Measurements from ENCODE around the gene LRRC17. TPM values are rescaled to one million over a fixed set of nuclear protein-coding genes. Genes with fewer than 3 reads are reported as not detected.
"Not testable (repeated sequence)": the region's sequence is repeated elsewhere in the genome, so short reads cannot be mapped to it uniquely, and the experiment has no call there.

The LRRC17 gene
- total RNA-seq, 1 experiment from 2014 or later = 0.37 TPM

GRCh38 chr7:102892631-102893278 lies 20.0 kb upstream of the LRRC17 start:
- DNase-seq (ENCODE audit: low read depth, low spot score) = no peak
- in situ Hi-C loops (cut with HindIII; ENCODE audit: low pct_unique_long_range_greater_than_20kb, low sequenced_read_pairs) = no loop called here

- in situ Hi-C loops (cut with HindIII; ENCODE audit: low pct_unique_long_range_greater_than_20kb, low sequenced_read_pairs) = no loop called here
- DNase-seq (ENCODE audit: low read depth, low spot score) = peak; percentile 30
Observed at GRCh38 chr7:102895602-102896001, 17.2 kb upstream of the LRRC17 start.

DNA sequence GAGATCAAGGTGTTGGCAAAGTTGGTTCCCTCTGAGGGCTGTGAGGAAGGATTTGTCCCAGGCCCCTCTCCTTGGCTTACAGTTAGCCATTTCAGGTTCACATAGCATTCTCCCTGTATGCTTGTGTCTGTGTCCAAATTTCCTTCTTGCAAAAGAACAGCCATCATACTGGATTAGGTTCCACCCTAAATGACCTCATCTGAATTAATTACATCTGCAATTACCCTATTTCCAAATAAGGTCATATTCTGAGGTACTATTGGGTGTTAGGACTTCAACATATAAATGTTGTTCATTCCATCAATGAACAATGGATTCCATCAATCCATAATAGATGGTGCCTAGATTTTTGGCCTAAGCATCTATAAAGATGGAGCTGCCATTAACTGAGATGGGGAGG lies 16.2 kb upstream of the LRRC17 start:
- in situ Hi-C loops (cut with HindIII; ENCODE audit: low pct_unique_long_range_greater_than_20kb, low sequenced_read_pairs) = no loop called here
- no peak for DNase-seq (ENCODE audit: low read depth, low spot score)

DNA sequence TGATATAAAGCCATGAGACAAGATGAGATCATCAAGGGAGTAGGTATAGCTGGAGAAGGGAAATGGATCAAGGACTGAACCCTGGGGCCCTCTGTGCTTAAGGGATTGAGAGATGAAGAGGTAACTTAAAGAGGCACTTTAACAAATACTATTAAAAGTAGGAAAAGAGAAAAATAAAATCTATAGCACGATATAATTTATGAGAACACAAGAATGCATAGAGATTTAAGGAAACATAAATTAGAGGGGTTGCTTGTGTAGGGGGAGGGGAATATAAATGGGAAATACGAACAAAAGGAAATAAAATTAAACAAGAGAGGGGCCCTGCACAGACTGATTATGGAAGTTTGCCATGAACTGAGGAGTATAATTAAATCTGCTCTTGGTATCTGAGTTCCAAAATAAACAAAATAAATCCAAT lies 15.6 kb upstream of the LRRC17 start:
- in situ Hi-C loops (cut with HindIII; ENCODE audit: low pct_unique_long_range_greater_than_20kb, low sequenced_read_pairs) = no loop called here
- DNase-seq (ENCODE audit: low read depth, low spot score) = no peak

DNA sequence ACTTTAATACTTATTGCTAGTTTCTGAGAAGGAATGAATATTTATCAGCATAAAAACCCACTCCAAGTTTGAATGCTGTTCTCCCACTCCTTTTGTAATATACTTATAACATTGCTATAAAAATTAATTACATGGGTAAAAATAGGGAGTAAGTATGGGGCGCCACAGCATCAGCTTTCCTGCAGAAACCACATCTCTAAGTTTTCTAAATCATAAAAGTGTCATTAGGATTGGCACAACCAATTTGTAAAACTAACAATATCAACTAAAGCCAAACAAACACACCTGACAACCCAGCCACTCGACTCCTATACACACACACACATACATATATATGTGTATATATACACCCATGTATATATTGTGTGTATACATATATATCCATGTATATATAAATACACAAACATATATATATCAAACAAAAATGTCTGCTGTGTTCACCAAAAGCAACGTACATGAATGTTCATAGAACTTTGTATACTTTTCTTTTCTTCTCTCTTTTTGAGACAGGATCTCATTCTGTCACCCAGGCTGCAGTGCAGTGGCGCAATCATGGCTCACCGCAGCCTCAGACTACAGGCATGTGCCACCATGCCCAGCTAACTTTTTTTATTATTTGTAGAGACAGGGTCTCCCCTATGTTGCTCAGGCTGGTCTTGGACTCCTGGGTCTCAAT lies 14.8 kb upstream of the LRRC17 start:
- in situ Hi-C loops (cut with HindIII; ENCODE audit: low pct_unique_long_range_greater_than_20kb, low sequenced_read_pairs) = no loop called here
- DNase-seq (ENCODE audit: low read depth, low spot score) = no peak

- in situ Hi-C loops (cut with HindIII; ENCODE audit: low pct_unique_long_range_greater_than_20kb, low sequenced_read_pairs) = no loop called here
- no peak for DNase-seq (ENCODE audit: low read depth, low spot score)
Observed at GRCh38 chr7:102898532-102898859, 14.3 kb upstream of the LRRC17 start.

DNA sequence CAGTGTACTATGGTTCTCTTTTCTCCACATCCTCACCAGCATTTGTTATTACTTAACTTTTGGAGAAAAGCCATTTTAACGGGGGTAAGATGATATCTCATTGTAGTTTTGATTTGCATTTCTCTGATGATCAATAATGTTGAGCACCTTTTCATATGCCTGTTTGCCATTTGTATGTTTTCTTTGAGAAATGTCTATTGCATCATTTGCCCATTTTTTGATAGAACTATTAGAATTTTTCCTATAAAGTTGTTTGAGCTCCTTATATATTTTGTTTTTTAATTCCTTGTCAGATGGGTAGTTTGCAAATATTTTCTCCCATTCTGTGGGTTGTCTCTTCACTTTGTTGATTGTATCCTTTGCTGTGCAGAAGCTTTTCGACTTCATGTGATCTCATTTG lies 10.7 kb upstream of the LRRC17 start:
- in situ Hi-C loops (cut with HindIII; ENCODE audit: low pct_unique_long_range_greater_than_20kb, low sequenced_read_pairs); DNase-seq (ENCODE audit: low read depth, low spot score): not testable (repeated sequence)

DNA sequence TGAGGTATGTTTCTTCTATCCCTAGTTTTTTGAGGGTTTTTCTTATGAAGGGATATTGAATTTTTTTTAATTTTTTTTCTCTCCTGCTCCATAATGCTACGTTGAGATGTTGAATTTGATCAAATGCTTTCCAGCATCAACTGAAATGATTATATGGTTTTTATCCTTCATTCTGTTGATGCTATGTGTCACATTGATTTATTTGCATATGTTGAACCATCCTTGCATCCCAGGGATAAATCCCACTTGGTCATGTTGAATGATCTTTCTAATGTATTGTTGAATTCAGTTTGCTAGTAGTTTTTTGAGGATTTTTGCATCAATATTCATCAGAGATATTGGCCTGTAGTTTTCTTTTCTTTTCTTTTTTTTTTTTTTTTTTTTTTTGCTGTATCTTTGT lies 9.2 kb upstream of the LRRC17 start:
- DNase-seq (ENCODE audit: low read depth, low spot score); in situ Hi-C loops (cut with HindIII; ENCODE audit: low pct_unique_long_range_greater_than_20kb, low sequenced_read_pairs): not testable (repeated sequence)

DNA sequence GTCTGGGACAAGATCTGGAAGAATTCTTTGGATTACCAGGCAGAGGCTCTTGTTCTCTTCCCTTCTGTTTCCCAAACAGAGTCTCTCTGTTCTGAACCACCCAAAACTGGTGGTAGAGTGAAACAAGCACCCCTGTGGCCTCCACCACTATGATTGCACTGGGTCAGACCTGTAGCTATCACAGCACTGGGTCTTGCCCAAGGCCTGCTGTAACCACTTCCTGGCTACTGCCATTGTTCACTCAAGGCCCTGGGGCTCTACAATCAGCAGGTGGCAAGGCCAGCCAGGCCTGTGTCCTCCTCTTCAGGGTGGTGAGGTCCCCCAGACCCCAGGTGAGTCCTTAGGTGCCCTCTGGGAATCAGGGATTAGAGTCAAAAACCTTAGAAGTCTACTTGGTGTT lies 4.1 kb upstream of the LRRC17 start:
- no peak for DNase-seq (ENCODE audit: low read depth, low spot score)
- in situ Hi-C loops (cut with HindIII; ENCODE audit: low pct_unique_long_range_greater_than_20kb, low sequenced_read_pairs) = no loop called here

DNA sequence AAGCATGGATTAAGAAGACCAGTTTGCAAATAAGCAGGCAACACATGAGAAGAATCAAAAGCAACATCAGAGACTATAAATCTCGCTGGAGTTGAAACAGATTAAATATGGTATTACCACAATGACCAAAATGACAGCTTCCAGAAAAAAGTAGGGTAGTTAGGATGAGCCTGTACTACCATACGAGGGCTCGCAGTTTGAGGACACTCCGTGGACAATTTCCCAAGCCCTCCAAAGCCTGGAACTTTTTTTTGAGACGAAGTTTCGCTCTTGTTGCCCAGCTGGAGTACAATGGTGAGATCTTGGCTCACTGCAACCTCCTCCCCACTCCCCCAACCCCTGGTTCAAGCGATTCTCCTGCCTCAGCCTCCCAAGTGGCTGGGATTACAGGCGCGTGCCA lies 1.0 kb downstream of the LRRC17 start:
- DNase-seq (ENCODE audit: low read depth, low spot score) = no peak
- in situ Hi-C loops (cut with HindIII; ENCODE audit: low pct_unique_long_range_greater_than_20kb, low sequenced_read_pairs) = no loop called here

GRCh38 chr7:102914585-102914984 lies 1.8 kb downstream of the LRRC17 start:
- in situ Hi-C loops (cut with HindIII; ENCODE audit: low pct_unique_long_range_greater_than_20kb, low sequenced_read_pairs) = no loop called here
- DNase-seq (ENCODE audit: low read depth, low spot score) = no peak

- DNase-seq (ENCODE audit: low read depth, low spot score) = no peak
Observed at GRCh38 chr7:102916426-102916825, 3.6 kb downstream of the LRRC17 start.

GRCh38 chr7:102916881-102917280 lies 4.1 kb downstream of the LRRC17 start:
- in situ Hi-C loops (cut with HindIII; ENCODE audit: low pct_unique_long_range_greater_than_20kb, low sequenced_read_pairs) = no loop called here
- no peak for DNase-seq (ENCODE audit: low read depth, low spot score)

More at GRCh38 chr7:102916426-102916825, 3.6 kb downstream of the LRRC17 start:
- in situ Hi-C loops (cut with HindIII; ENCODE audit: low pct_unique_long_range_greater_than_20kb, low sequenced_read_pairs) = no loop called here

GRCh38 chr7:102917436-102918353 lies 4.9 kb downstream of the LRRC17 start:
- DNase-seq (ENCODE audit: low read depth, low spot score) = no peak
- in situ Hi-C loops (cut with HindIII; ENCODE audit: low pct_unique_long_range_greater_than_20kb, low sequenced_read_pairs) = no loop called here

DNA sequence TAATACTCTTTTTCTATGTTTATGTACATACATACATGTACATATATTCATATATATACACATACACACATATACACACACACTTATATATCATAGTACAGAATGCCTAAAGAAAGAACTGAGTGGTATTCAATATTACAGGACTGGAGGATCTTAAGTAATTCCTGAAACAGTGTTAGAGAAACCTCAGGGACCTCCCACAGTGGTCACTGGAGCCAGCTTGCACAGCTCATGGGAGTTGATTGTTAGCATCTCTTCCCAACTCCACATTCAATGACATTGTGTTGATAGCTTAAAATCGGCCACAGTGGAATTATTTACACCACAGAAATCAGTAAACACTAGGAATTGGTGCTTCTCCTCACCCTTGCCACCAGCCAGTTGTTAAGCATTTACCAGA lies 6.0 kb downstream of the LRRC17 start:
- in situ Hi-C loops (cut with HindIII; ENCODE audit: low pct_unique_long_range_greater_than_20kb, low sequenced_read_pairs) = no loop called here
- no peak for DNase-seq (ENCODE audit: low read depth, low spot score)

DNA sequence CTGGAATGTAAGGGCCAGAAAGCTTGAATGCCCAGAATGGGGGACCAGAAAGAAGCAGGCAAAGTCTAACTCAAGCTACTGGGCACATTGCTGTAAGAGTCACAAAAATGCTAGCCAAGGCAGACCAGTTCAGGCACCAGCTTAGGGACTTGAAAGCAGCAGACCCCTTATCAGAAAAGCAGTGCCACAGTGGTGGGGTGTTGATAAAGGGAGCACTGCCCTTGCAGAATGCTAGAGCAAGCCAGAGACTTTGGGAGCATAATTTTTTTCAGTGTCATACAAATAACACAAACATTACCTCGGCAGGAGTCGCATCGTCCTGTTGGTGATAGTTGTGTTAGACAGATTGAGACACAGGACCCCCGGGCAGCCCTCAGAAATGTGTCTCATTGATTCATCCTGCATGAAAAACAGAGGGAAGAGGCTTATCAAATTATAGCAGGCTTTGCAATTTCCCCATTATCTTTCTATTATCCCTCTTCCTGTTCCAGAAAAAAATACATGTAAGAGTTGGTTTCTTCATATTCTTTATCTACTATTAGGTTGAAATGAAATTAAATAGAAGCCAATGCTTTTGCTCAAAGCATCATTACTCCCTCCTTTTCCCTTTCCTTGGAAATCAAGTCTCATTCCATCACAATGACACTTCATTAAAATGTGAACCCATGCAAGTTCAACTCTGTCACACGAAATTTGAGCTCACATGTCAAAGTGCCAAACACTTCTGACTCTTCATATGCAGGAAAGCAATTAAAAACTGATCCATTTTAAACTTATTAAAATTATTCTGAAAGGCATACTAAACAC lies 13.4 kb downstream of the LRRC17 start:
- no peak for DNase-seq (ENCODE audit: low read depth, low spot score)
- in situ Hi-C loops (cut with HindIII; ENCODE audit: low pct_unique_long_range_greater_than_20kb, low sequenced_read_pairs) = no loop called here

DNA sequence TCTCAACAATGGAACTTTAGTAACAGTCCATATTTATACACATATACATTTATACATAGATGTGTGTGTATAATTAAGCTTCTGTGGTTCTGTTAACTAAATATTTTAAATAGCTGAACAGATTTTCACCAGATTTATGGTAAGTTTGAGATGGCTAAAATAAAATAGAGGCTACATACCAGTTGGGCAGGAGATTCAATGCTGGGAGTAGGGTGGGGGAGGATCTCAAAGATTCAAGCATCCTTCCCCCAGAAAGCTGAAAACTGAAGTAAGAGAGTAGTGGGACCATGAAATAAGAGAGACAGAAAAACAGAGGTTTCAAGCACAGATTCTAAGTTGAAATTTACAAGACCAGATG lies 14.0 kb downstream of the LRRC17 start:
- no peak for DNase-seq (ENCODE audit: low read depth, low spot score)
- in situ Hi-C loops (cut with HindIII; ENCODE audit: low pct_unique_long_range_greater_than_20kb, low sequenced_read_pairs) = no loop called here

Measured in SK-MEL-5 (cell line).